HL-60/S4 treated with phorbol 12-myristate 13-acetate at 8.2 ng/mL for 4 days and 3 days (cell line): ENCODE measurements around the gene BCL2L13.
"Not testable (repeated sequence)": the region's sequence is repeated elsewhere in the genome, so short reads cannot be mapped to it uniquely, and the experiment has no call there.

ENCODE experiments used
- in situ Hi-C: fragments of 300-500 bp; cut with MboI; formaldehyde crosslinking; loops from 2 replicates; pipeline ENCODE4 v1.15.0; 2022; ENCODE audit warnings: low sequenced_read_pairs

BCL2L13 gene

GRCh38 chr22:17751596-17751995 lies 113.0 kb downstream of the BCL2L13 start:
- in situ Hi-C loops, result no loop called here

- in situ Hi-C loops, result no loop called here
Observed at GRCh38 chr22:17753401-17753989, 114.9 kb downstream of the BCL2L13 start.

- in situ Hi-C loops, result no loop called here
Observed at GRCh38 chr22:17754233-17754925, 115.8 kb downstream of the BCL2L13 start.

- in situ Hi-C loops, result no loop called here
Observed at GRCh38 chr22:17761138-17761488, 122.6 kb downstream of the BCL2L13 start.

GRCh38 chr22:17763442-17763841 lies 124.9 kb downstream of the BCL2L13 start:
- in situ Hi-C loops, result not testable (repeated sequence)

- in situ Hi-C loops, result no loop called here
Observed at GRCh38 chr22:17764036-17764435, 125.5 kb downstream of the BCL2L13 start.

GRCh38 chr22:17764852-17765251 lies 126.3 kb downstream of the BCL2L13 start:
- in situ Hi-C loops, result not testable (repeated sequence)

GRCh38 chr22:17767233-17768065 lies 128.9 kb downstream of the BCL2L13 start:
- in situ Hi-C loops, result no loop called here

GRCh38 chr22:17769013-17769715 lies 130.6 kb downstream of the BCL2L13 start:
- in situ Hi-C loops, result no loop called here

- in situ Hi-C loops, result no loop called here
Observed at GRCh38 chr22:17769716-17770082, 131.1 kb downstream of the BCL2L13 start.

GRCh38 chr22:17770180-17771077 lies 131.9 kb downstream of the BCL2L13 start:
- in situ Hi-C loops, result no loop called here

GRCh38 chr22:17772249-17772957 lies 133.8 kb downstream of the BCL2L13 start:
- in situ Hi-C loops, result no loop called here

GRCh38 chr22:17772958-17773605 lies 134.5 kb downstream of the BCL2L13 start:
- in situ Hi-C loops, result no loop called here

- in situ Hi-C loops, result no loop called here
Observed at GRCh38 chr22:17773606-17774205, 135.1 kb downstream of the BCL2L13 start.

- in situ Hi-C loops, result no loop called here
Observed at GRCh38 chr22:17774206-17774925, 135.8 kb downstream of the BCL2L13 start, which contains the start of gene BID. TSS of gene BID (minus strand) at chr22:17774469. CDS start at chr22:17750116, 24,353 bp downstream.

GRCh38 chr22:17774926-17775685 lies 136.5 kb downstream of the BCL2L13 start:
- in situ Hi-C loops, result no loop called here

GRCh38 chr22:17775781-17776465 lies 137.4 kb downstream of the BCL2L13 start:
- in situ Hi-C loops, result no loop called here
